HuH-7.5 (cell line): ENCODE measurements around the gene UBE2V1.
"Not testable (repeated sequence)": the region's sequence is repeated elsewhere in the genome, so short reads cannot be mapped to it uniquely, and the experiment has no call there.

Experiments
- DNase-seq: peaks from one replicate; pipeline ENCODE4 v3.0.0; 2011; ENCODE audit warnings: low spot score

UBE2V1 gene

GRCh38 chr20:50112512-50113419 lies at the start of gene UBE2V1:
UBE2V1 (minus strand) TSS chr20:50113150; CDS start chr20:50113128, 22 bp downstream.
- peak; percentile 94 for DNase-seq

- not testable (repeated sequence) for DNase-seq
Observed at GRCh38 chr20:50161494-50161893, 48.5 kb upstream of the UBE2V1 start.

DNA sequence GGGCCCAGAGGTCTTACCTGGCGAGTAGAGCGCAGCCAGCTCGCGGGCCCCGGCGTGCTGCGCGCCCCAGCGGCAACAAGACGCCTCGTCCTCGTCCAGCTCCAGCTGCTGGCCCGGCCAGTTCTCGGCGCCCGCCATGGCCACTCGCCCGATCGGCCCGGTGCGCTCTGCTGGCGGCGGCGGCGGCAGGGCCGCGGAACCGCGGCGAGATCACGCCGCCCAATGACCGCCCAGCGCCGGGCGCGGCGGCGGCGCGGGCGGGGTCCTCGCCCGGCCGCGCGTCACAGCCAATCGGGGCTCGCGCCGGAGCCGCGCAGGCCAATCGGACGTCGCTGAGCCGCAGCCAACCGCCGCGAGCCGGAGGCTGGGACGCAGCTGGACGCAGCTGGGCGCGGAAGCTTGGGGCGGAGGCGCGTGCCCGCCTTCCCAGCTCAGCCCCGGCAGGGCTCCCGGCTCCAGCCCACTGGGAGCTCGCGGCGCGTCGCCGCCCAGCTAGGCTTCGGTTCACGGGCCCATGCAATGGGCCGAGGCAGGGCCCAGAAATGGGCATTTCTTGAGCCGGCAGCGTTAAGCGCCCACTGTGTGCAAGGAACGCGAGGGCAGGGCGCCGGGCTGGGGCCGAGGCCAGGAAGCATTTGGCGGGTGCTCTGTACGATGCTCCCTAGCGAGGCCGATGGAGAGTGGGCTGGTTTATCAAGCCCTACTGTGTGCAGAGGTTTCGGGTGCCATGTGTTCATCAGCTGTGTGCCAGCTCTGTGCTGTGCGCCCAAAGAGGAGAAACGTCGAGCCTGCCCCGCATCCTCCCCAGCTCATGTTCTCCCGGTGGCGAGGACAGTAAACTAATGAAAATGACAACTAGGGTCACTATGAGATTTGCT lies 40.8 kb upstream of the UBE2V1 start, which contains the start of gene PEDS1:
PEDS1 (minus strand) TSS at position 224 of the 878 bp plus-strand sequence; CDS start at position 138, 86 bp downstream.
- peak; percentile 99 for DNase-seq

DNA sequence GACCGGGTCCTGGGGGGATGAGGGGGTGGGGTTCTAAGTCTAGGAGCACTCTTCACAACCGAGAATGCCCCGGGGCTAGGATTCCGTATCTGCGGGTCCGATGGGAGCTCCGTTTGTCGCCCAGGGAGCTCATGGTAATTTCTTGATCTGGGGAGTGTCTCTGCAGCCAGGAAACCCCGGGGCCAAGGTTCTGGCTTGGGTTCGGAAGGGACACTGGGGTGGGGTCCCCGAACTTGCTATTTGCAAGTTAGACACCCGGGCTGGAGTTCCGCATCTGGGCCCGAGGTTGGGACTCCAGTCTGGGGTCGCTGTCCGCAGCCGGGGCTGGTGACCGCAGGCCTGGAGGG lies 40.2 kb upstream of the UBE2V1 start:
- DNase-seq, result no peak

- peak; percentile 62 for DNase-seq
Observed at GRCh38 chr20:50152394-50153152, 39.6 kb upstream of the UBE2V1 start.

GRCh38 chr20:50151034-50151743 lies 38.2 kb upstream of the UBE2V1 start:
- DNase-seq, result no peak

DNA sequence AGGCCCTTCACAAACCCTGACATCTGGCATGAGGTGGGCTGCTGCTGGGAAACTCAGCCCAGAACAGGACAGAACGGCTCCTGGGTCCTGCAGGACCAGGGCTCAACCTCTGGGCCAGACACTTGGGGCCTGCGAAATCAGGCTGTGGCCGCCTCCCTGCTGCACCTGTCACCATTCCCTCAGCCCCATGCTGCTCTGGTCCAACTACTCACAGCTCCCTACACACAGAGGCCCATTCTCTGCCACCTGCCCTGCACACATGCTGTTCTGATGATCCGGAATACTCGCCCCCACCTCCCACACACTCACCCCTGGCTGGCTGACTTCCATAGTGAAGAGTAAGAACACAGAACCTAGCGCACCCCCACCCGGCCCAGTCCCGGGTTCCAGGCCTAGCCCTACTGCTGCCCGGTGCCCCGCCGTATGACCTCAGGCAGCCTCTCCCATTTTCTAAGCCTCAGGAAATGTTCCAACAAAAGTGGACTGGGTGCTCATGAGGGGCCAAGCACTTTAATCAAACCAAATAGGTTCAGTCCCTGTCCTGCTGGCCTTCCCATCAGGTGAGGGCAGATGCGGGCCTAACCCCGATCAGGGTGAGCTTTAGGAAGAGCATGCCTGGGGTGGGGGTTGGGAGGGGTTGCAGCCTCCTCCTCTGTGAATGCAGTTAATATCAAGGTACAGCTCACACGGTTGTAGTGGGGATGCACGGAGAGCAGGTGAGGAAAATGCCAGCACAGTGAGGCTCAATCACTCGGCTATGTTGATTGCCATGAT lies 36.7 kb upstream of the UBE2V1 start:
- no peak for DNase-seq

GRCh38 chr20:50146732-50147662 lies 34.0 kb upstream of the UBE2V1 start:
- DNase-seq, result no peak

GRCh38 chr20:50146214-50146613 lies 33.3 kb upstream of the UBE2V1 start:
- no peak for DNase-seq

DNA sequence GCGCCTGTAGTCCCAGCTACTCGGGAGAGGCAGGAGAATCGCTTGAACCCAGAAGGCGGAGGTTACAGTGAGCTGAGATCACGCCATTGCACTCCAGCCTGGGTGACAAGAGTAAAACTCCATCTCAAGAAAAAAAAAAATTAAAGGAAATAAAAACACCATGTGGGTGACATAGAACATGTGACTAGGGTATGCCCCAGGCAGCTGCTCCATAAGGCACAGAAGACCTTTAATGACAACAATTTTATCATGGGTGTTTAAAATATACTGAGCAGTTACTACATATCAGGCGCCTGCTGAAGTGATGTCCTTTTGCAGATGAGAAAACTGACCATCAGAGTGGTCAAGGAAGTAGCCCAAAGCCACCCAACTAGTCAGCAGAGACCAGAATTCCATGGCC lies 32.6 kb upstream of the UBE2V1 start:
- no peak for DNase-seq

DNA sequence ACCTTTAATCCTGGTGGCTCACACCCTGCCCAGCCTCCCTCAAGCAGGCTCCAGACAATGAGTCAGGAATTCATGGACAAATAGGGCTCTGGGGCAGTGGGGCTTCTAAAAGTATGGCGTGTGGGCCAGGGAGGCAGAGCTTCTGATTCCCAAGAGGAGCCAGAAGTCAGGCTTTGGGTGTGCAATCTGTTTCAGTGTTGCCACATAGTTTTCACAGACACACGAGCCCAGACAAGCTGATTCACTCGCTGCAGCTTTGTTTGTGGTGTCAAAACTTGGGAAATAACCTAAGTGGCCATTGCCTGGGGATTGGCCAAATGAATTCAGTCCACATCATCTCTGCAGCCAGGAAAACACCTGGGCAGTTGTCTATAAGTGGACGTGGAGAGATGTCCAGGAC lies 31.4 kb upstream of the UBE2V1 start:
- DNase-seq, result no peak

DNA sequence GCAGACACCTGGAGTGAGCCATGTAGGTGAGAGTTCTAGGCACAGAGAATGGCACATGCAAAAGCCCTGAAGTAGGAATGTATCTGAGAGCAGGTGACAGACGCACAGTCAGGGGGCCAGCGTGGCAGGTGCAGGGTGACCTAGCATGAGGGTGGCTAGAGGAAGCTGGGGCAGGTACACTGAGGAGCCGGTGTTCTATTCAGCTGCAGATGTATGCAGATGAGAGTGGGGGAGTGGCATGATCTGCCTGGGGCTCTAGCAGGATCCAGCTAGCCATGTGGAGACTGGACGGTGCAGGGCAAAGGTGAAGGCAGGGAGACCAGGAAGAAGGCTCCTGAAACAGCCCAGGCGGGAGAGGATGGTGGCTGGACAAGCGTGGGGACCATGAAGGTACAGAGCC lies 29.9 kb upstream of the UBE2V1 start:
- no peak for DNase-seq

DNA sequence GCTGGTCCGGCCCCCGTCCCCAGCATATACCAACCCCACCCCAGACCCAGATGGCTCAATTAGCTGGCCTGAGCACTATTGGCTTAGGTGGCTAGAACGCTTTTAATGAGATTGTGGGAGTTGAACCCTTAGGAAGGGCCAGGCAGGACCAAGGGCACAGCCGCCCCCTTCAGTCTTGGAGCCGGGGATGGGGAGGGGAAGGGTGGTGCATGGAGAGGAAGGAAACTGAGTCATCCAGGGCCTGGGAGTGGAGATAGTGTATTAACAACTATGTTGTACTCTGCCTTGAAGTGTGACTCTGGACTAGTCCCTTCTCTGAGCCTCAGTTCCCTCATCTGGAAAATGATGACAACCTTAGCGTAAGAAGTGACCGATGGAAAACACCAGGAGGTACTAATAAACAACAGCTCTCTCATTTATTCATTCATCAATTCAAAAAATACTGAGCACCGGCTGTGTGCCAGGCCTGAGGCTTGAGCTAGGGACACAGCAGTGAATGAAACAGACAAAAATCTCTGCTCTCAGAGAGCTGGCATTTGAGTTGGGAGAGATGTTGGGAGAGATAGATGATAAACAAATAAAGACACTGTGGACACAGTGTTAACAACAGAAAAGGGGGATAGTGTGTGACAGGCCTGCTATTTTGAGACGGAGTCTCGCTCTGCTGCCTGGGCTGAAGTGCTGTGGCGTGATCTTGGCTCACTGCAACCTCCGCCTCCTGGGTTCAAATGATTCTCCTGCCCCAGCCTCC lies 29.0 kb upstream of the UBE2V1 start:
- no peak for DNase-seq

DNA sequence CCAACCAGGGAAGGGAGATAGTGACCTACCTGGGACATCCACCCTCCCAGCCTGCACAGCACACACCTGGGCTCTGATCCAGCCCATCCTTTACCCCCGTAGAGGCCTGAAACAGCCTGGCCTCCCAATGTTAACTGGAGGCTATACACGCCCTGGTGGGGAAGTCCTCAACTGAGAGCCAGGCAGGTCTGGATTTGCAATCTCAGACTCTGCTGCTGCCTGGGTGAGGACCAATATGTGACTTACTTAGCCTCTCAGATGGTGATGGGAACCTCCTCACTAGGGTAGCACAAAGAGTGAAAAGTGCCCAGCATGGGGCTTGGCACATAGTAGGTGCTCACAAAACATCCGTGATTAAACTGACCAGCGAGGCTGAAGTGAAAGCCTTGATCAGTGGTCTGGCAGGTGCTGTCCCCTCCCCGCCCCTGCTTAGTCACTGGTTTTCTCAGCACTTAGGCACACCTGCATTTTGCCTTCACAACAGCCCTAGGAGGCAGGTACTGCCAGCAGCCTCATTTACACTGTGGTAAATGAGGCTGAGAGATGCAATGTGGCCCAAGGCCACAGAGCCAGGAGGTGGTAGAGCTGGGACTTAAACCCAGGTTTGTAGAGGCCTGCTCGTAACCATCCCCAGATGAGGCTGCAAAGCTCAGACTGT lies 28.2 kb upstream of the UBE2V1 start:
- DNase-seq, result no peak

GRCh38 chr20:50140339-50140859 lies 27.4 kb upstream of the UBE2V1 start:
- DNase-seq, result no peak

- DNase-seq, result no peak
Observed at GRCh38 chr20:50138479-50139393, 25.8 kb upstream of the UBE2V1 start.

GRCh38 chr20:50138120-50138478 lies 25.1 kb upstream of the UBE2V1 start:
- no peak for DNase-seq
